HFFc6 (cell line): Measurements from ENCODE around the gene MRAS. TPM values are rescaled to one million over a fixed set of nuclear protein-coding genes. Genes with fewer than 3 reads are reported as not detected.
A peak's percentile ranks its signal among the peaks of the same experiment; 100 is the strongest.

Experiments
- DNase-seq: peaks from one replicate; pipeline ENCODE4 v3.0.0-alpha.2; 2018
- H3K27ac Mint-ChIP-seq: 2 replicates; pipeline ENCODE4 v1.8.0; 2020; ENCODE audit warnings: mild to moderate bottlenecking, mixed read lengths
- H3K27me3 Mint-ChIP-seq: 2 replicates; pipeline ENCODE4 v1.8.0; 2021; ENCODE audit warnings: mild to moderate bottlenecking, moderate library complexity, mixed read lengths; ENCODE audit not compliant: insufficient read depth
- H3K36me3 Mint-ChIP-seq: 2 replicates; pipeline ENCODE4 v1.8.0; 2021; ENCODE audit warnings: low read depth, mixed read lengths
- H3K4me1 Mint-ChIP-seq: 2 replicates; pipeline ENCODE4 v1.8.0; 2020; ENCODE audit warnings: low read depth, mixed read lengths
- H3K4me3 Mint-ChIP-seq: 2 replicates; pipeline ENCODE4 v1.8.0; 2020; ENCODE audit warnings: mild to moderate bottlenecking, moderate library complexity, mixed read lengths
- H3K9me3 Mint-ChIP-seq: 2 replicates; pipeline ENCODE4 v1.8.0; 2020; ENCODE audit warnings: mild to moderate bottlenecking, mixed read lengths
- total RNA-seq, 6 experiments: library from RNA; stranded (reverse); fragmentation: NEBNext Ultra II Directional; extraction: Animal tissue kit (Norgen Biotek cat#: 25700); gene quantifications; 2 replicates in 1 of 6; 3 replicates in 5 of 6; pipeline ENCODE4 v1.2.3, GENCODE V29; 2021
- TF ChIP-seq, protein P1 (sequence below): fragments of 200-600 bp; sonication (generic); IDR thresholded peaks from 2 replicates; pipeline ENCODE4 v1.5.0; 2021; ENCODE audit warnings: antibody characterized with exemption, mild to moderate bottlenecking

MRAS gene
- total RNA-seq, 6 experiments from 2014 or later, result 62.7 to 97.4 (median 76.1) TPM

DNA sequence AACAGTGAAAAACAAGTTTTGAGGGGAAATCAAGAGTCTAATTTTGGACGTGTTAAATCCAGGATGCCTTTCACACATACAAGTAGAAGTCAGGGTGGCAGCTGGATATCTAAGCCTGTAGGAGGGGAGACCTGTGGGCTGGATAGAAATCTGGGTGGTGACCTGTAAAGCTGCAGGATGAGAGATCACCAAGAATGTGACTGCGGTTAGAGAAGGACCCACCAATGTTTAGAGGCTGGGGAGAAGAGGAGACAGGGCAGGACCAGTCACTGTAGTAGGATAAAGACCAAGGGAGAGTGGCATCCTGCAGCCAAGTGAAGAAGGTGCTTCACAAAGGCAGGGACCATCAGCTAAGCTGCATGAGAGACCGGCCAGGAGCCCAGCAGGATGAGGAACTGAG, 36.2 kb downstream of the MRAS start:
- H3K36me3 Mint-ChIP-seq, result peaks cover 13% of the 10 kb centered on the region; the same call in 1 of the 2 replicates
- peaks cover 24% of the 10 kb centered on the region for H3K4me1 Mint-ChIP-seq
- TF ChIP-seq, protein P1, sequence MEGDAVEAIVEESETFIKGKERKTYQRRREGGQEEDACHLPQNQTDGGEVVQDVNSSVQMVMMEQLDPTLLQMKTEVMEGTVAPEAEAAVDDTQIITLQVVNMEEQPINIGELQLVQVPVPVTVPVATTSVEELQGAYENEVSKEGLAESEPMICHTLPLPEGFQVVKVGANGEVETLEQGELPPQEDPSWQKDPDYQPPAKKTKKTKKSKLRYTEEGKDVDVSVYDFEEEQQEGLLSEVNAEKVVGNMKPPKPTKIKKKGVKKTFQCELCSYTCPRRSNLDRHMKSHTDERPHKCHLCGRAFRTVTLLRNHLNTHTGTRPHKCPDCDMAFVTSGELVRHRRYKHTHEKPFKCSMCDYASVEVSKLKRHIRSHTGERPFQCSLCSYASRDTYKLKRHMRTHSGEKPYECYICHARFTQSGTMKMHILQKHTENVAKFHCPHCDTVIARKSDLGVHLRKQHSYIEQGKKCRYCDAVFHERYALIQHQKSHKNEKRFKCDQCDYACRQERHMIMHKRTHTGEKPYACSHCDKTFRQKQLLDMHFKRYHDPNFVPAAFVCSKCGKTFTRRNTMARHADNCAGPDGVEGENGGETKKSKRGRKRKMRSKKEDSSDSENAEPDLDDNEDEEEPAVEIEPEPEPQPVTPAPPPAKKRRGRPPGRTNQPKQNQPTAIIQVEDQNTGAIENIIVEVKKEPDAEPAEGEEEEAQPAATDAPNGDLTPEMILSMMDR, result no peak
- H3K27me3 Mint-ChIP-seq, result no peaks in the 10 kb centered on the region; the same call in 1 of the 2 replicates
- no peak overlapping the region for H3K27ac Mint-ChIP-seq
- H3K4me3 Mint-ChIP-seq, result no peak overlapping the region
- DNase-seq, result no peak
- H3K9me3 Mint-ChIP-seq, result no peaks in the 10 kb centered on the region

DNA sequence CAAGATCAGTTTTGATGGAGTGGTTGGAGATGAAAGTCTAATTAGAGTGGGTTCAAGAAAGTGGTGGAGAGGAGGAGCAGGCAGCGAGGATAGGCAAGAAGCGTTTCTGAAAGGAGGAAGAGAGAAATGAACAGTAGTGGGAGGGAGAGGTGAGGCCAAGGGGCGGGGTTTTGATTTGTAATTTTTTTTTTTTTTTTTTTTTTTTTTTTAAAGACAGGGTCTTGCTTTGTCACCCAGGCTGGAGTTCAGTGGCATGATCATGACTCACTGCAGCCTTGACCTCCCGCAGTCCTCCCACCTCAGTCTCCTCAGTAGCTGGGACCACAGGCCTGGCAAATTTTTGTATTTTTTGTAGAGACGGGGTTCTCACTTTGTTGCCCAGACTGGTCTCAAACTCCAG, 36.6 kb downstream of the MRAS start:
- peaks cover 28% of the 10 kb centered on the region for H3K4me1 Mint-ChIP-seq
- no peak for DNase-seq
- no peaks in the 10 kb centered on the region for H3K9me3 Mint-ChIP-seq
- H3K27ac Mint-ChIP-seq, result no peak overlapping the region
- TF ChIP-seq, protein P1, result no peak
- peaks cover 13% of the 10 kb centered on the region; the same call in 1 of the 2 replicates for H3K36me3 Mint-ChIP-seq
- H3K4me3 Mint-ChIP-seq, result no peak overlapping the region
- H3K27me3 Mint-ChIP-seq, result no peaks in the 10 kb centered on the region; the same call in 1 of the 2 replicates

DNA sequence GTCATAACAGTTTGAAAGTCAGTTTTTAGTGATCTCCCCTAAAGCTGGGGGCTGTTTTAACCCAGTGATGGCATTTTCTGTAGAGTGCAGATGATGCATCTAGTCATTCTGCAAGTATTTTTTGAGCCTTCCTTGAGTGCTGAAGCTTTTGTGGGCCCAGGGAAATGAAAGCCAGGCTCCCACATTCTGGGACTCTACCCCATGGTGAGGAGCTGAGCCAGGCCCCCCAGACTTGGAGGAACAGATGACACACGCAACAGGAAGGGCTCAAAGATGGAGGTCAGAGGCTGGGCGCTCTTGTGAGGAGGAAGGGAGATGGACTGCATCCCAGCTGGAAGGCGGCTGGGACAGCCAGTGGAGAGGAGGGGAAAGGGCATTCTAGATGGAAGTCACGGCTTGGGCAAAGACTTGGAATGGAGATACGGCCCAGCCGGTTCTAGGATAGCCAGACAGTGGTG, 40.8 kb downstream of the MRAS start:
- Mint-ChIP-seq H3K9me3 (no peaks in the 10 kb centered on the region), H3K4me3 (peak overlapping the region; percentile 54; the same call in 1 of the 2 replicates), H3K4me1 (peaks cover 35% of the 10 kb centered on the region), H3K27ac (peak overlapping the region; percentile 84), H3K27me3 (no peaks in the 10 kb centered on the region), H3K36me3 (peaks cover 7% of the 10 kb centered on the region; the same call in 1 of the 2 replicates)
- TF ChIP-seq, protein P1, result no peak
- no peak for DNase-seq

DNA sequence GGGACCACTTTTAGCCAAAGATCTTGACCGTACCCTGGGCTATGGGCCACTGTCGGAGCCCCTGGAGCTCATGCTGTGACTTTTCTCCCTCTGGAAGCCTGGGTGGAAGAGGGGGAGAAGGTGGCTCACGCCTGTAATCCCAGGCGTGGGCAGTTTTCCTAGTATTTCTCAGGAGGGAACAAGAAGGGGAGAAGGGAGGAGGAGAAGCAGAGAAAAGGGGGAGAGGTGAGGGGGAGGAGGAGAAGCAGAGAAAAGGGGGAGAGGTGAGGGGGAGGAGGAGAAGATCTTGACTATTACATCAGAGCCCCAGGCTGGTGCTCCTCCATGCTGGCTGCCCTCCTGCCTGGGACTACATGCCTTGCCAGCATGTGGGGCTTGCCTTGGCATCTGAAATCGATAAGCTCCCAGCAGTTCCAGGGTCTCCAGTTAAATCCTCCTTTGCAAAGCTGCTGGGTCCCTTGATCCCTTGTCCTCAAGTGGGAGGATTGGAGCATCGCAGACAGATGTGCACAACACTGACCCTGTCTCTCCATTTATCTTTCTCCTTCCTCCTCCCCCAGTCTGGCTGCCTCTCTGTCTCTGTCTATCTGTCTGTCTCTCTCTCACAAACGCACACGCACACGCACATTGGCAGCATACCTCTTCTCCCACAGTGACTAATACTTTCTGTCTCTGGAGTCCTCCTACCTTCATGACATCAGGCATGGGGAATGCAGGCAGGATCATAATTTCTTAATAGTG, 41.6 kb downstream of the MRAS start:
- H3K27ac Mint-ChIP-seq, result peak overlapping the region; percentile 84

DNA sequence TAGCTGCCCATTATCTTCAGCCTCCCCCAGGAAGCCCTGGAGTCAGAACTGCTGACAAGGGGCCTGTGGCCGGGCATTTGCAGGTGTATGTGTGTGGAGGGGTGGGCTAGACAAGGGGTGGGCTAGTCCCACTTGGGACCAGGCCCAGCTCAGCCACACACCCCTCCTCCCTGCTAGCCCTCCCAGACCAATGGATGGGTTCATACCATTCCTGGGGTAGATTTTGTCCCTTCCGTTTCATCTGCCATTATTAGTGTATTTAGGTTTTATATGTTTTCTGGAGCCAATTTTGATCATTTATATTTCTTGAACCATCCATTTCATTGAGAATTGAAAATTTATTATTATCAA, 42.2 kb downstream of the MRAS start:
- no peak for DNase-seq
- H3K4me1 Mint-ChIP-seq, result peaks cover 35% of the 10 kb centered on the region
- TF ChIP-seq, protein P1, result no peak
- H3K27ac Mint-ChIP-seq, result peak overlapping the region; percentile 84
- H3K9me3 Mint-ChIP-seq, result no peaks in the 10 kb centered on the region
- peak overlapping the region; percentile 48 for H3K4me3 Mint-ChIP-seq
- no peaks in the 10 kb centered on the region; the same call in 1 of the 2 replicates for H3K36me3 Mint-ChIP-seq
- no peaks in the 10 kb centered on the region for H3K27me3 Mint-ChIP-seq

More for the DNA sequence above, 41.6 kb downstream of the MRAS start:
- H3K4me3 Mint-ChIP-seq, result peak overlapping the region; percentile 48
- peaks cover 35% of the 10 kb centered on the region for H3K4me1 Mint-ChIP-seq
- H3K27me3 Mint-ChIP-seq, result no peaks in the 10 kb centered on the region
- peak; percentile 91 for DNase-seq
- H3K9me3 Mint-ChIP-seq, result no peaks in the 10 kb centered on the region
- TF ChIP-seq, protein P1, result no peak
- no peaks in the 10 kb centered on the region for H3K36me3 Mint-ChIP-seq
